ENCODE measurements around the gene BBS5. TPM values are rescaled to one million over a fixed set of nuclear protein-coding genes. Genes with fewer than 3 reads are reported as not detected.

The BBS5 gene
- total and polyA plus RNA-seq, 7 donors, result 3.7 to 12.3 (median 9.0) TPM

DNA sequence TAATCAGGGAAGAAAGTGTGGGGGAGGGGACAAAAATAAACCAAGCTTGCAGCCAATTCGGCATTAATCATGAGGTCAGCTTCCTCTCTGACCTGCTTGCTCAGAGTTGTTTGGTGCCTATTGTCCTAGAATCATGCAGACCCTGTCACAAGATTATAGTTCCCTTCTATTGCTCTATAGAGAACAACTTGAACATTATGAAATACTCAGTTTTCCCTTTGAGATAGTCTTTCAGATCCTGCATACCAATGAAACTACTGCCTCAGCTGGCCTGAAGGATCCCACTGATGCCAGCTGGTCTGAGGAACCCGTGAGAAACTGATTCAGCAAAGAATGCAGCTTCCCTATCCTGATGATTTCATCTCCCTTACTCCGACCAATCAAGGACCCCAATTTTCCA lies 955 bp upstream of the BBS5 start:
- intact Hi-C loops (cut with DNase I), result loop anchor here in 1 of 2 donors (10.0 kb wide), 1 partner anchor 316 kb away; the partner anchor contains the start of gene SSB
- 31 to 49% (median 34%) methylated on average over 3 of the region's 3 CpGs for WGBS, 3 donors
- no peaks in the 10 kb centered on the region for H3K9me3 ChIP-seq
- TF ChIP-seq, protein P1, sequence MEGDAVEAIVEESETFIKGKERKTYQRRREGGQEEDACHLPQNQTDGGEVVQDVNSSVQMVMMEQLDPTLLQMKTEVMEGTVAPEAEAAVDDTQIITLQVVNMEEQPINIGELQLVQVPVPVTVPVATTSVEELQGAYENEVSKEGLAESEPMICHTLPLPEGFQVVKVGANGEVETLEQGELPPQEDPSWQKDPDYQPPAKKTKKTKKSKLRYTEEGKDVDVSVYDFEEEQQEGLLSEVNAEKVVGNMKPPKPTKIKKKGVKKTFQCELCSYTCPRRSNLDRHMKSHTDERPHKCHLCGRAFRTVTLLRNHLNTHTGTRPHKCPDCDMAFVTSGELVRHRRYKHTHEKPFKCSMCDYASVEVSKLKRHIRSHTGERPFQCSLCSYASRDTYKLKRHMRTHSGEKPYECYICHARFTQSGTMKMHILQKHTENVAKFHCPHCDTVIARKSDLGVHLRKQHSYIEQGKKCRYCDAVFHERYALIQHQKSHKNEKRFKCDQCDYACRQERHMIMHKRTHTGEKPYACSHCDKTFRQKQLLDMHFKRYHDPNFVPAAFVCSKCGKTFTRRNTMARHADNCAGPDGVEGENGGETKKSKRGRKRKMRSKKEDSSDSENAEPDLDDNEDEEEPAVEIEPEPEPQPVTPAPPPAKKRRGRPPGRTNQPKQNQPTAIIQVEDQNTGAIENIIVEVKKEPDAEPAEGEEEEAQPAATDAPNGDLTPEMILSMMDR (IDR thresholded peaks at IDR 0.05), result no peak
- ATAC-seq (peak in 1 of 4 donors; percentile 4), DNase-seq (no peak)
- peaks cover 2 to 17% of the 10 kb centered on the region in 2 donors for H3K36me3 ChIP-seq (ENCODE audit: insufficient read depth in 1 of 2, low read depth in 1 of 2)
- peak overlapping the region; percentile 74 for H3K27ac ChIP-seq
- peak overlapping the region; percentile 73 for H3K4me3 ChIP-seq
- peaks cover 27% of the 10 kb centered on the region for H3K4me1 ChIP-seq
- no peaks in the 10 kb centered on the region for H3K27me3 ChIP-seq (ENCODE audit: insufficient read depth in 3 of 3, low read length in 2 of 3)

DNA sequence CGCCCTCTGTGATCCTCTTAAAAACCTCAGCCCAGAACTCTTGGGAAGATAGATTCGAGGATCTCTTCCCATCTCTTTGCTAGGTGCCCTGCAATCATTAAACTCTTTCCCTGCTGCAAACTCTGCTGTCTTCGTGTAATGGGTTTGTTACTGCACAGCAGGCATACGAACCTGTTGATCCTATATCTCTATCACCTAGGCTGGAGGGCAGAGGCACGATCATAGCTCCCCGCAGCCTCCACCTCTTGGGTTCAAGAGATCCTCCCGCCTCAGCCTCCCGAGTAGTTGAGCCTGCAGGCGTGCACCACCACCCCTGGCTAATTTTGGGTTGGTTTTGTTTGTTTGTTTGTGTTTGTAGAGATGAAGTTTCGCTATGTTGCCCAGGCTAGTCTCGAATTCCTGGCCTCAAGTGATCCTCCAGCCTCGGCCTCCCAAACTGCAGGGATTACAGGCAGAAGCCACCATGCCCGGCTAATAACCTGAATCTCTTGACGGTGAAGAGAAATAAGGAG lies 493 bp upstream of the BBS5 start:
- Histone ChIP-seq H3K9me3 (no peaks in the 10 kb centered on the region), H3K27me3 (ENCODE audit: insufficient read depth in 3 of 3, low read length in 2 of 3) (no peaks in the 10 kb centered on the region), H3K4me1 (peaks cover 27% of the 10 kb centered on the region), H3K27ac (peak overlapping the region; percentile 74), H3K4me3 (peak overlapping the region; percentile 73), H3K36me3 (ENCODE audit: insufficient read depth in 1 of 2, low read depth in 1 of 2) (peaks cover 2 to 22% of the 10 kb centered on the region in 2 donors)
- TF ChIP-seq, protein P1 (IDR thresholded peaks at IDR 0.05), result no peak
- WGBS, 3 donors, result 62 to 69% (median 64%) methylated on average over 14 of the region's 14 CpGs
- DNase-seq (no peak), ATAC-seq (no peak)
- intact Hi-C loops (cut with DNase I), result loop anchor here in 1 of 2 donors (10.0 kb wide), 1 partner anchor 316 kb away; the partner anchor contains the start of gene SSB

DNA sequence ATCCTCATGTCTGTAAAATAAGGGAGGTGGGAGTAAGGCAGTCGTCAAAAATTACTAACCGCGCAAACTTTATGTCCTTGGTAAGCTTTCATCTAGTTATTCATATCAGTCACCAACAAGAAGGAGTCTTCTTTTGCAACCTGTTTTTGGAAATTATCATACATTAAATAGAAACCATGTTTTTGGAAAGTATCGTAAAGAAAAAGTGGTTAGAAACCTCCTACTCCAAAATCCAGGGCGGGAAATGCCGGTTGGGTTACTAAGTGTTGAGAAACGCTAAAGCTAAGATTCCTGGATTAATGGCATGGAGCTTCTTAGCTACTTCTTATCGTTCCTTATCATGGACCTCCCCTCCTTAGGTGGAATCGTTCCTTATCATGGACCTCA lies 778 bp downstream of the BBS5 start:
- ATAC-seq, result no peak

DNA sequence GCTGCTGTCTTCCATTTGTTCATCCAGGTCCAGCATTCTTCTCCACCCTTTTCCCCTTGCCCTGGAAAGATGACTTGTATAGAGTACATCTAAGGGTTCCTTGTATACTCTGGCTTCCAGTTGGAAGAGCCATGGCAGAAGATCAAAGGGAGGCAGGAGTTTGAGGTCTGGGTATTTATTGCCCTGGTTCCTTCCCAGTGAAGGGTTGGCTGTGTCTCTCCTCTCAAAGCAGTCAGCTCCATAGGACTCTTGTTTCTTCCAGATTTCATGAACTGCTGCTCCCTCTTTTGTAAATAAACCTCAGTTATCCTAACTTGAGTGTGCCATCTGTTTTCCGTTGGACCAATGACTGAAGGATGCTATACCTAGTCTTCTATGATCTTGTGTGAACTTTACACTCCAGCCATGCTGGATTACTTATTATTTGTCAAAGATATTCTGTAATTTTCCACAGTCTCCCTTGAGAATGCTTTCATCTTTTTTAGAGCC lies 6.4 kb downstream of the BBS5 start:
- Histone ChIP-seq H3K27me3 (ENCODE audit: insufficient read depth in 3 of 3, low read length in 2 of 3) (no peaks in the 10 kb centered on the region), H3K27ac (no peak overlapping the region), H3K36me3 (ENCODE audit: insufficient read depth in 1 of 2, low read depth in 1 of 2) (peaks cover 2 to 65% of the 10 kb centered on the region in 2 donors), H3K4me1 (peaks cover 11% of the 10 kb centered on the region), H3K4me3 (no peak overlapping the region), H3K9me3 (no peaks in the 10 kb centered on the region)
- WGBS, 3 donors, result 84 to 93% (median 90%) methylated on average over 1 of the region's 1 CpG
- intact Hi-C loops (cut with DNase I), result no loop called here
- TF ChIP-seq, protein P1 (IDR thresholded peaks at IDR 0.05), result no peak
- ATAC-seq, result no peak
- DNase-seq, result no peak

More for the DNA sequence above, 778 bp downstream of the BBS5 start:
- Histone ChIP-seq H3K27me3 (ENCODE audit: insufficient read depth in 3 of 3, low read length in 2 of 3) (no peaks in the 10 kb centered on the region), H3K27ac (peak overlapping the region; percentile 74), H3K4me3 (peak overlapping the region; percentile 73), H3K4me1 (peaks cover 27% of the 10 kb centered on the region), H3K9me3 (no peaks in the 10 kb centered on the region), H3K36me3 (ENCODE audit: insufficient read depth in 1 of 2, low read depth in 1 of 2) (peaks cover 2 to 34% of the 10 kb centered on the region in 2 donors)
- TF ChIP-seq, protein P1 (IDR thresholded peaks at IDR 0.05), result no peak
- no peak for DNase-seq
- intact Hi-C loops (cut with DNase I), result no loop called here
- 27 to 30% (median 27%) methylated on average over 9 of the region's 9 CpGs for WGBS, 3 donors

DNA sequence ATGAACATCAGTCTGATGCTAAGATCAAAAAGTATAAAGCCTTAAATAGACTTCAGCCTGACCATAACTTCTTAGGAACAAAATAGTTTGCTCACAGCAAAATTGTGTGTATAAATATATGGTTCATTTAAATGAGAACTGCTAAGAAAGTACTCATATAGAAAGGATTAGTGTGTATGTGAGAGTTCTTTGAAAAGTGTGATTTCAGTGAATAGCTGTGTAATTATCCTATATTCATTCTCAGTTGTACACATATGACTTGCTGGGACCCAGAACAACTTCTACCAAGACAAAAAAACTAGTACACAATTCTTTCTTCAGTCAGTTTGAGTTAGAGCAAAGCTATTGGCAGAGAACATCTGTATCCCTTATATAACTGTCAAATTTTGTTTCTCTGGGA lies 7.2 kb downstream of the BBS5 start:
- Histone ChIP-seq H3K27me3 (ENCODE audit: insufficient read depth in 3 of 3, low read length in 2 of 3) (no peaks in the 10 kb centered on the region), H3K27ac (no peak overlapping the region), H3K4me3 (no peak overlapping the region), H3K9me3 (no peaks in the 10 kb centered on the region), H3K36me3 (ENCODE audit: insufficient read depth in 1 of 2, low read depth in 1 of 2) (peaks cover 2 to 67% of the 10 kb centered on the region in 2 donors), H3K4me1 (peaks cover 5% of the 10 kb centered on the region)
- intact Hi-C loops (cut with DNase I), result no loop called here
- no peak for DNase-seq
- TF ChIP-seq, protein P1 (IDR thresholded peaks at IDR 0.05), result no peak
- ATAC-seq, result no peak
